HG02610 (cell line): Measurements from ENCODE around the gene N4BP2L2.

Source experiments
- ATAC-seq: cut with Tn5 transposase; IDR thresholded peaks from one replicate; pipeline ENCODE4 v1.9.1; 2021; ENCODE audit warnings: mild to moderate bottlenecking, moderate library complexity; ENCODE audit not compliant: unreplicated experiment

N4BP2L2 gene

DNA sequence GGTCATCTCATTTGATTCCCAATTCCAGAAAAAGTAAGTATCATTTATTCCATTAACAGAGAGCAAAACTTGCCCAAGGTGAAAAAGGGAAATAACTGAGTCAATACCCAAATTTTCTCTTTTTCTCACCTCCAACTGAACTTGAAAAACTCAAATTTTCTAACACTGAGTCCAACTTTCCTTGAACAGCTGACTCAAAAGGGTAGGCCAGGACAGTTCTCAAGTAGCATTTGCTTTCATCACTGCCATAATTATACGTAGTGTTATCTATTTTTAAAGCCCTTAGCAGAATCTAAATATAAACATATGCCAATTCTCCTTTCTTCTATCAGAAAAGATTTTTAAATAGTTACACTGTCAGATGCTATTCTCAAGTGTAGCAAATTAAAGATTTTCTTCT lies 3.5 kb downstream of the N4BP2L2 start:
- no peak for ATAC-seq

DNA sequence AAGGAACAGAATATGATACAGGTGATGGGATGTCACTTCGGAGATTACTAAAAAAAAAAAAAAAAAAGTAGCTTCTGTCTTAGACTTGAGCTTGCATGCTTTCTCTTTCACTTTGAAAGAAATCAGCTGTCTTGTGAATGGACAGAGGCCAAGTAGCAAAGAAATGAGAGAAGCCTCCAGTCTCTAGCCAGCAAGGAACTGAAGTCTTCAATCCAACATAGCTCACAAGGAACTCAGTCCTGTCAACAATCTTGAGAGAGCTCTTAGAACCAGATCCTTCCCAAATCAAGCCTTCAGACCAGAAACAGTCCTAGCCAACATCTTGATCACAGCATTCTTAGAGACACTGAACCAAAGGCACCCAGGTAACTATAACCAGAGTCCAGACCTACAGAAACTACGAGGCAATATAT lies 7.7 kb downstream of the N4BP2L2 start:
- ATAC-seq = peak; percentile 69

DNA sequence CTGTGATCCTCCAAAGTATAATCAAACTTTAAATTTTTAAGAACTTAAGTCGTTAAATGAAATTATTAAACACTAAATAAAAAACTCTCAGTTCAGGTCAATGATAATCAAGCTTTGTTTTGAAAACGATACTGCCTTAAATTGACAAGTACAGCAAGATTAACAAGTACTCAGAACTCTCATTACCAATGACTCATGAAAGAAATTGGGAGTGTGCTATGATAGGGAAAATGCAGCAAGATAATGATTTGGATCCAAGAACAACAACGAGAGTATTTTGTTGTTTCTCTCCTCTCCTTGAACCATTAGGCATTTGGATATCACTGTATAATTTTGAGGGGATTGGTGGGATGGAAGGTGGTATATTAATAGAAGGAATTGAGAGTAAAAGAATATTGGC lies 10.2 kb downstream of the N4BP2L2 start:
- ATAC-seq = no peak

DNA sequence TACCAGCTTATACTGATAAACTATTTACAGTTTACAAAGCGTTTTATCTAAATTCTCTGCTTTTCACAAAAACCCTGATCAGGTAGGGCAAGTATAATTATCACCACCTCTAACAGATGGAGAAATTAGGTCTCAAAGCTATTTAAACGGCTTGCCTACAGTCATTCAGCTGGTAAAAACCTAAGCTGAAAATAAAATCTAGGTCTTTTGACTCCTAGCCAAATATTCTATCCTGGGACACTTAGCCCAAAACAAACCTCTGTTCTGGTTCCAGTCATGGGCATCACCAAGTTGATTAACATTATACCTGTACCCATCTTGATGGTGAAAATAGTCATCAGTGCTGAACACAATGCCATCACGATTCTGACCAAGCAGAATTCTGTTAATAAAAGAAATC lies 11.4 kb downstream of the N4BP2L2 start:
- ATAC-seq = no peak

DNA sequence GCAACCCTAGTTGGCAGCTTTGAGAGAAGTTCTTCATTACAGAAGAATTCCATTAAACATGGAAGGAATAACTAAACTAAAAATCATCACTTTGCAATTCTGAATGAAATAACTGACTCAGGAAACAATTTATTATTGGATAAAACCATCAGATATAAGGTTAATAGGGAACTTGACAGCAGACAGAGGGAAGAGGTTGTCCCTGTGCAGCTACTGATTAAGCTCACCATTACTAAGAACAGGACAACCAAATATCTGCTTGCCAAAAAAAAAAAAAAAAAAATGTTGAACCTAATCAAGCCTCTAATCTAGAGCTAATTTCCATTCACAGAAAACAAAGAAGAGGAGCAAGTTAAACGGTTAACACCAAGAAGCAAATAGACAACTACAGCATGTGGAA lies 12.8 kb downstream of the N4BP2L2 start:
- no peak for ATAC-seq

DNA sequence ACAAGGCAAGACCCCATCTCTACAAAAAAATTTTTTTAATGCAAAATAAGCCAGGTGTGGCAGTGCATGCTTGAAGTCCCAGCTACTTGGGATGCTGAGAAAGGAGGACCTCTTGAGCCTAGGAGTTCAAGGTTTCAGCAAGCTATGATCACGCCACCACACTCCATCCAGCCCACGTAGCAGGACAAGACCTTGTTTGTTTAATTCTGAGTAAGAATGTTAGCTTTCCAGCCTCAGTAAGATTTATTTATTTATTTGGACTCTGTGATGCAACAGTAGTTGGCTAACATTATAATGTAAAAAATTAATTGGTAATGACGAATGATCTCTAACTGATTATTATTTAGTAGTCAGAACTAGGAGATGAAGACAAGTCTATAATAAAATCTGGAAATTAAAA lies 23.3 kb downstream of the N4BP2L2 start:
- no peak for ATAC-seq

DNA sequence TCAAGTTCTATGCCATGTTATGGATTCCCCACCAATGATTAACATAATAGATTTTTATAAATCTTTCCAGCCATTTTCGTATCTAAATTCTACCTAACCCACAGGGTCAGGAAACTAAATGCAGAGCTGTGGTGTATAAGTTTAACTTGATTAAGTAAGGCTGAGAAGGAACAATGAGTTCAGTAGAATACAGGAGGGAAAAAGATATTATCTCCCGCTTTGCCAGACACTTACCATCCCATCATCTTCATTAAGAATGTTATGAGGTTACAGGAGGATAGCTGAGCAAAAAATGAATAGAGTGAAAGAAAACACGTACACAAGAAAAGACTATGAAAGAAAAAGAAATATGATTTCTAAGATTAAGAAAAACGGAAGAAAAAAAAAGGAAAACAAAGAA lies 27.1 kb downstream of the N4BP2L2 start:
- no peak for ATAC-seq

DNA sequence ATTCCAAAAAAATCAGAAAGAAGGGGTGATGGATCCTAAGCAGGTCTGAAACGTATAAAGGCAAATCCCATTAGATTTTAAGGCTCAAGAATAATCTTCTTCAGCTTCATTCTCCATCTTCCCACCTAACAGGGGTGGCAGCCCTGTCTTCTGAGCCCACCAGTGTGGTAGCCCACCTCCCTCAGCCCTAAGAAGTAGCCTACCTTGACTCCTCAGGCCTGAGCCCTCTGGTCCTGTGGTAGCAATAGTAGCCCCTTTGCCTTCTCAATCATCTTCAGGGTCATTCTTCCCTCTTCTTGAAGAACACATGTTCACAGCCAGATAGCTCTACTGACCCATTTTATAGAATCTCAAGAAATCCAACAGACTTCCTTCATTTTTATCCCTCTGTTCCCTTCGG lies 33.7 kb downstream of the N4BP2L2 start:
- no peak for ATAC-seq

DNA sequence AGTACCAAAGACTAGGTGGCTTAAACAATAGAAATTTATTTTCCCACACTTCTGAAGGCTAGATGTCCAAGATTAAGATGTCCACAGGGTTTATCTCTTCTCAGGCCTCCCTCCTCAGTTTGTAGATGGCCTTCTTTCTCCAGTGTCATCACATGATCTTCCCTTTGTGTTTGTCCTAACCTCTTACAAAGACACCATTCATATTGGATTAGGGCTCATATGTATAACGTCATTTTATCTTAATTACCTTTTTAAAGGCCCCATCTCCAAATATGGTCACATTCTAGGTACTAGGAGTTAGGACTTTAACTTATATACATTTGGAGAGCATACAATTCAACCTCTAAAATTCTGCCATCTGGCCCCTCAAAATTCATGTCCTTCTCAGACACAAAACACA lies 34.3 kb downstream of the N4BP2L2 start:
- ATAC-seq = no peak

DNA sequence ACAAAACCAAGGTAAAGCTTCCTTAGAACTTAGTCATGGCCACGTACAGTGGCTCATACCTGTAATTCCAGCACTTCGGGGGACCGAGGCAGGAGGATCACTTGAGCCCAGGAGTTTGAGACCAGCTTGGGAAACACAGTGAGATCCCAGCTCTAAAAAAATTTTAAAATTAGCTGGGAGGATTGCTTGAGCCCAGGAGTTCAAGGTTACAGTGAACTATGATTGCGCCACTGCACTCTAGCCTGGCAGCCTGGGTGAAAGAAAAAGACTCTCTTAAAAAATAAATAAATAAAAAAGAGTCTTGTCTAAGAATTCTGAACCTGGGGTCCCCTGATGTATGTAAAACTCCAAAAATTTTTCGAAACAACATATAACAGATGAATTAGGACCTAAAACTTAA lies 34.9 kb downstream of the N4BP2L2 start:
- no peak for ATAC-seq

DNA sequence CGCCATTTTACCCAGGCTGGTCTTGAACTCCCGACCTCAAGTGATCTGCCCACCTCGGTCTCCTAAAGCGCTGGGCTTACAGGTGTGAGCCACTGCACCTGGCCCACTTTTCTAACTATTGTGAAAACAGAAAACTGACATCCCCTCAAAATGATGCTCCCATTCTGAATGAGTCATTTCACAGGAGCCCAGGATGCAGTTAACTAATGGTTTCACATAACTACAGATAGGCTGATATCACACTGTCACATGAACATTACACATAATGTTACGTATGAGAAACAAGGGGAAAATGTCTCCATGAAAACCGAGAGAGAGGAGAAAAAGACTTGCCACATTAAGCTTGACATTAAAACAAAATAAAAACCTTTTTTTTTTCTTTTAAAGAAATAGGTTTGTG lies 37.5 kb downstream of the N4BP2L2 start:
- ATAC-seq = no peak

DNA sequence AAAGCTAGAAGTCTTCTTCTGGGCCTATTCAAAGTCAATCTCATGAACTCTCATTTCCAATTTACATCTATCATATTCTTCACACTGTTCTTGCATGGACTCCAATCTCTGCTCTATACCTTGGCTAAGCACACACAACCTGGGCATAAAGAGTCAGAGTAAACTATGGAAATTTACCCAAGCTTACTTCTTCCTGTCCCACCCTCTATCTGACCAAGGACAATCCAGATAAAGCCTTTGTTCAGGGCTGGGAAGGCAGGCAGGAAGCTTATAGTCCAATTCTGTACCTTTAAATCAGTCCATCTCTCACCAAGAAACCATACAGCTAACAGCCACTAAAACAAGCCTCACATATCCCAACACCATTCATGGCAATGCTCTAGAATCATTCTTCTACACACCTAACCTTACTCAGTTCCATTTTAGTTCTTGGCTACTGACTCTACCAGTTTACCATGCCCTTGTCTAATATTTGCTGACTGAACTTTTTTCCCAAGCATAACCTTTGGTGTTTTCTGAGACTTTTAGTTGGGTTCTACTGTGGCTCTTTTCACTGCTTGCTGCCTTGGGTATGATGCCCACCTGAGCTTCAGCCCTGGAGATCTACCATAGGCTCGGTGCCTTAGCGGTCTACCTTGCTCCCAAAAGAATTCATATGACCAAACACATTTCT lies 38.9 kb downstream of the N4BP2L2 start:
- ATAC-seq = no peak

DNA sequence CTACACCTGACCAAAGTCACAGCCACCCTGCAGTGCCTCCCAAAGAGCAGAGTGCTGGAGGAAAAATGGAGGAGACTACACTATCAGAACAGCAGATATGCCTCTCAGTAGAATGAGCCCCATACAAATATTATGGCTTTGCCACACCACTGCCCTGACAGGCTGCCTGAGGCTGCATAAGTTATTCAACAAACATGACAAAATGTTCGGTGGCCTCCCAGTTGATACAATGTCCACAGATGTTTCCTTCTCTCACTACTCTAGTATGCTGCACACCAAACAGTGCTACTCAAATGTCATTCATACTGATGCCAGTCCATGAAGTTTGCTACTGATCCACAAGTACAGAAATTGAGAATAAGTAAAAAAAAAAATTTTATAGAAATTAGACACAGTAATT lies 41.0 kb downstream of the N4BP2L2 start:
- no peak for ATAC-seq

DNA sequence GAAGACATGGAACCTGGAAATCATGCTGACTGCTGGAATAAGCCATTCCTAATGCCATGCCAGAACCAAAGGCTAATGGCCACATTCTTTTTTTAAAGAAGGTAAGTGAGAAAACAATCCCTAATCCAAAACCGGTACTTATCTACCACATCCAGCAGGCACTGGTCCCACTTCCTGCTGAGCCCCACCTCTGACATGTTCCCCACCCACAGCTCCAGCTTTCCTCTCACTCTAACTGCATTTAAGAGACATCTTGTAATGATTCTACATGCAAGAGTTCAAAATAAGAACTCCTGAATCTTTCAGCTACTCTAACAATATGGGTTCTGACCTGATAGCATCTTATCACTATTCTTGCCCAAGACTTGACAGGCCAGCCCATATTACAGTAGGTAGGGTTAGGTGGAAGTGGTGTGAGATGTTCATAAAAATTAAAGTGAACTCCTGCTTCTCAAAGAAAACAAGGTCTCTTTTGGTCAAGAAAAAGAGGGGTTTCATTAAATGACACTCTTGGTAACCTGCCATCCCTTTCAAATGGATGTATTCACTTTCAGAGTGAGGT lies 41.9 kb downstream of the N4BP2L2 start:
- no peak for ATAC-seq

DNA sequence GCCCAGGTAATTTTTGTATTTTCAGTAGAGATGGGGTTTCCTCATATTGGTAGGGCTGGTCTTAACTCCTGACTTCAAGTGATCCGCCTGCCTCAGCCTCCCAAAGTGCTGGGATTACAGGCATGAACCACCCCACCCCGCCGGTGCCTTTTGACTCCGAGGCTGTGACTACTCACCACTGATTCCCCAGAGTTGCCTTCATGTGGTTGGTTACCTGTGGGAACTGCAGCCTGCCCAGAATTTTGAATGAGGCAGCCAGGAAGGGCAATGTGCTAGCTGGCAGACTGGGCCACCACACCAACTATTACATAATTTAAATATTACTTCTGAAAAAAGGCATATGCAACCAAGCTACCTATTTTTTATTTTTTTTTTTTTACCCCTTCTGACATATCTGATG lies 42.8 kb downstream of the N4BP2L2 start:
- no peak for ATAC-seq

DNA sequence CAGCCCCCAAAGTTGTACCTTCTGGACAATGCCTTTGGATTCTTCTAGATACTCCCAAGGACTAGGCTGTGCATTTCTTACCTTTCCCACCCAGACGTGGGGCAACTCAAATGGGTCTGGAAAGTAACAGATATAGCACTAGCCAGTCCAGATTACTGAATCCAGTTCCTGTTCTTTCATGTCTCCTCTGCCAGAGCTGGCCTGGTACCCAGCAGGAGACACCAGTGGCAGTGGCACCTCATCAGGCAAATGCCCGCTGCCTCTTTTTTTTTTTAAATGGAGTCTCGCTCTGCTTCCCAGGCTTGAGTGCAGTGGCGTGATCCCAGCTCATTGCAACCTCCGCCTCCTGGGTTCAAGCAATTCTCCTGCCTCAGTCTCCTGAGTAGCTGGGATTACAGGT lies 43.2 kb downstream of the N4BP2L2 start:
- ATAC-seq = no peak

DNA sequence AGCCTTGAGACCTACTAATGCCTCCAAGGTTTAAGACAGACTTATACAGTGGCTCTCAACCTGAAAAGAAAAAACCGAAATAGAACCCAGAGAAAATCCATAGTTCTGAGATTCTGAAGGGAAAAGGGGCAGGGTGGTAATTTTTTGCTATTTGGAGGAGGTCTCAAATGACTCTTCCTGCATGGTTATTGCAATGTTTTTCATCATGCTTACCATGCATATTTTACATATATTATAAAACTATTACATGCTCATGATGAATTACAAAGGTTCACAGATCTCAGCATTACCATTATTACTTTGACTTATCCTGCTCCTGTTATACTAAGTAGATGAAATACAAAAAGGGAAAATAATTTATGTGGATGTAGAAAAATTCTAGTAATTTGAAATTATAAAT lies 47.6 kb downstream of the N4BP2L2 start:
- no peak for ATAC-seq

DNA sequence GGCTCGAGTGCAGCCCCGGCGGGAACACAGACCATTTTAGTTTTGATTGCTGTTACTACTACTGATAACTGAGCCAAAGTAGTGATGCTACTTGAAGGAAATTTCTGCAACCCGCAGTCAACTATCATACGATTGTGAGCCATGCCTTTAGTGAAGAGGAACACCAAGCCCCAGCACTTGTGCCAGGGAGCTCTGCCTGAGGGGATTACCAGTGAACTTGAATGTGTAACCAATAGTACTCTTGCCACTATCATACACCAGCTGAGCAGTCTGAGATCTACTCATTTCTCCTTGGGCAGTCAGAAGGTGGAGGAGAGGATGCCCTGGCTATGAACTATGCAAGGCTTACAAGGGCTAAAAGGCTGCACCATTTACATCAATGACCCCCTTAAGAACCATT lies 61.7 kb downstream of the N4BP2L2 start:
- no peak for ATAC-seq

DNA sequence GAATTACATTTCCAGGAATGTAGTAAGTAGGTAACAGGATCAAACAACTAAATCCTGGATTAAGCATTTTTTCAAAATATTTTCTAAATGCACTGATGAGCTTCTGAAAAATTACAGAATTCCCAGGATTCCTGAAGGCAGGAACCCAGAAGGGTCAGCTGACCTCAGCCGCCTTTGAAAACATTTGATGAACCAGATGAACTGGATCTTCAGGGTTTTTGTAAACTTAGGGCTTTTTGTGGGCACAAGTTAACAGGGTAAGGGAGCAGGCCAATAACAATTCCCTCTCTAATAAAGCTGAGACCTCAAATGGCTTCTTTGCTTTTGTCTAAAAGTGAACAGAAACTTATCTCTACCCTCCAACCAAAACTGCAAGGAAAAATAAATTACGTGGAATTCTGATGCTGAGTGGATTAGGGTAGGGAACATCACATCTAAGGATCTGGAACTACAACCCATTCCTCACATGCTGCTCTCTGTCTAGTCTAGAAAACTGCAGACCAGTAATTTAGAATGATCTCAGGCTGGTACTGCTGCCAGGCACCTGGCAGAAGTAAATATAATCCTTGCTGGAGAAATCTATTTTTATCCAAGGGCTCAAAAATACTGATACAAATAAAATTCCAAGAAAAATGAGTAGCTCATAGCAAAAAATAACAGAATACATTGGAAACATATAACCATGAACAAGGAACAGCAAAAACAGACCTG lies 62.4 kb downstream of the N4BP2L2 start:
- ATAC-seq = no peak

DNA sequence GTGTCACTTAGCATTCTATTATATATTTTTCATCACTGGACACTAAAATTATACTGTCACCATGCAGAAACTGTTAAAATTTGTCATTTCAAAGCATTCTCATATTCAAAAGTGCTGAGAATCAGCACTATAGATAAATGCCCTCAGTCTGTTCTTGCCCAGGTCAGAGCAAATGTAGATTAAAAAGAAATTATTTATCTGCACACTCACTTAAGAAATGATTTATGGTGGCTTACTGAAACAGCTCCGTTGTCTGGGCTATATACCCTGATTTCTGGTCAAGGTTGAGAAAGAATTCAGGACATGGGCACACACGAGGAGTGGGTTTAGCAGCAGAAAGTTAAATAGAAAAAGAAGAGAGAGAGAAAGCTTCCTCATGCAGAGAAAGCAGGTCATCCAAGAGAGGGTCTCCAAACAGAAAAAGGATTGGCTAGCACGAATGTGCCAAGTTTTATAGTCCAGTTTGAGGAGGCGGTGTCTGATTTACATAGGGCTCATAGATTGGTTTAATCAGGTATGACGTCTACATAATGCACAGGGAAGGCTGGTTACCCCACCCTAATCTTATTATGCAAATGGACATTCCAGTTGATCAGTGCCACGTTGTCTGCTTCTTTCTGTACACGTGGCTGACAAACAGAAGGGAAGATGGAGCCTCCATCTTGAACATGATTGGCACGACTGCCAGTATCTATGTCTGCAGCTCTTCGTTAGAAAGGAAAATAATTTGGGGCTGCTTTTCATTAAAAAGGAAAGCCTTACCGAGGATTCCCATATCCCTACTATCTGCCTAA lies 63.4 kb downstream of the N4BP2L2 start:
- ATAC-seq = no peak

DNA sequence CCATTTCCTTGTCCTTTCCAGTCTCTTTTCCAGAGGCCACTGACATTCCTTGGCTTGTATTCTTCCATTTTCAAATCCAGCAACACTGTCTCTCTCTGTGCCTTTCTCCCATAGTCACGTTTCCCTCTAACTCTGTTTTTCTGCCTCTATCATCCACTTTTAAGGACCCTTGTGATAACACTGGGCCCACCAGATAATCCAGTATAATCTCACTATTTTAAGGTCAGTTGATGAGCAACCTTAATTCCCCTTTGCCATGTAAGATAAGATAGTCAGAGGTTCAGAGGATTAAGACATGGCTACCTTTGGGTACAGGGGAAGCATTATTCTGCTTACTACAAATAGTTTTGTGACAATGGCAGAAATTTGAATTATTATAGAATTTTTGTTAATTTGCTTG lies 64.9 kb downstream of the N4BP2L2 start:
- ATAC-seq = no peak

DNA sequence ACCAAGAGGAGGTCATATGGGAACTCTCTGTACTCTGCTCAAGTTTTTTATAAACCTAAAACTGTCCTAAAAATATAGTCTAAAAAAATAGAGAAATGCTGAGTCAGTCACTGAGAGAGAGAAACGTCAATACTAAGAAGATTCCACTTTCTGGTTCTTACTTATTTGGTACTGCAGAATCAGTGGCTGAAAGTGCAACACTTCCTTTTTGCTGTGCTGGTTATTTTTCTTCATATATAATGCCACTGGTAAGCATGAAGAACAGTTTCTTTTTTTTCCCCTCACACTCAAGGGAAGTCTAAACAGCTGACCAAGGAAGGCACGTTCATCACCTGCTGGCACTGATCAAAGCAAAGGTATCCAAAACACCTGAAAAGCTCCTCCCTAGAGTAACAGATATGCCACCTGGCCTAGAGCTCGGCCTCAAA lies 66.4 kb downstream of the N4BP2L2 start:
- ATAC-seq = peak; percentile 62
